ENCODE data around the gene GPR31.
"Not testable (repeated sequence)": the region's sequence is repeated elsewhere in the genome, so short reads cannot be mapped to it uniquely, and the experiment has no call there.

Gene GPR31, protein sequence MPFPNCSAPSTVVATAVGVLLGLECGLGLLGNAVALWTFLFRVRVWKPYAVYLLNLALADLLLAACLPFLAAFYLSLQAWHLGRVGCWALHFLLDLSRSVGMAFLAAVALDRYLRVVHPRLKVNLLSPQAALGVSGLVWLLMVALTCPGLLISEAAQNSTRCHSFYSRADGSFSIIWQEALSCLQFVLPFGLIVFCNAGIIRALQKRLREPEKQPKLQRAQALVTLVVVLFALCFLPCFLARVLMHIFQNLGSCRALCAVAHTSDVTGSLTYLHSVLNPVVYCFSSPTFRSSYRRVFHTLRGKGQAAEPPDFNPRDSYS

DNA sequence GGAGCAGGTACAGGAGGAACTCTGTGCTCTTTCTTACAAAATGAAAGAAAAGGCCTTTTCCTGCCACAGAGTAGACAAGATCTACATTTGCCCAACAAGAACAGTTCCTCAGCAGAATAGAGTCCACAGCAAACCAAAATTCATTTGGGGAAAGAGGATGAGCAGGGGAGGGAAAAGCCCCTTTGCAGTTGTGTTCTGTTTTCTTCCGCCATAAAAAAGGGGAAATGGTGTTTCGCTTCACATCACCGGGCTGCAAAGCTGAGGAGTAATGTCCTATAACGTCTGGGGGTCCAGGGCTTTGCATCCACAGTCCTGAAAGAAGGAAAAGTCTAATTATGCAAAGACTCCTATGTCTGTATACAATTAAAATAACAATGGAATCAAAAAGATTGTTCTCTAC, at the start of gene GPR31:
TSS of gene GPR31 (minus strand) at position 118 of the 400 bp plus-strand sequence. CDS start 149 bp downstream, outside the sequence.
- DNase-seq (ENCODE audit: extremely low read depth in 1 of 2, low read depth in 1 of 2) = no peak

DNA sequence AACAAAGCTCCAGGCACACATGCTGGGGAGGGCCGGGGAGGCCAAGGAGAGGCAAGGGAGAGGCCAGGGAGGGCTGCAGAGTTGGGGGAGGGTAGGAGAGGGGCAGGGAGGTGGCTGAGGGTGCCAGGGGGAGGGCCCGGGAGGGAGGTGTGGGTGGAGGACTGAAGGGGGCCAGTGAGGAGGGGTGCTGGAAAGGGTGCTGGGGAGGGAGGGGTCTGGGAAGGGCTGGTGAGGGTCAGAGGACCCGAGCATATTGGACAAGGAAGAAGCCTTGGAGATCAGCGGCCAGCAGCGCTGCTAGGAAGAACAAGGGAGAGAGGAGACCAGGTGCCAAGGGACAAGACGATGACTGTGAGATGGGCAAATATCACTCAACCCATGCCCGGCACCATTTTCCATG, 49.7 kb upstream of the GPR31 start:
- DNase-seq (ENCODE audit: extremely low read depth in 1 of 2, low read depth in 1 of 2) = no peak

DNA sequence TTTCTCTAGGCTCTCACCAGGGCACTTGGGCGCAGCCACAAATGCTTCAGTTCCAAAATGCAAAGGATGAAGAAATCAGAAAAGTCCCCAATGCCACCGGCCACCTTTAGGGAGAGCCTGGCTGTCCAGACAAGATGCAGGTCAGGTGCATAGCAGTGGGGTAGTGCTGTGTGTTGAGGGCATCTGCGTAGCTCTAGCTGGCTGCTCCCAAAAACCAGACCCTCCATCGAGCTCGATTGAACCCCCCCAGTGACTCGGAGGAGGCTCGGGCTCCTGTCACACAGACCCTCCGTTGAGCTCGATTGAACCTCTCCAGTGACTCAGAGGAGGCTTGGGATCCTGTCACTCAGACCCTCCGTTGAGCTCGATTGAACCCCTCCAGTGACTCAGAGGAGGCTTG, 47.5 kb upstream of the GPR31 start:
- DNase-seq (ENCODE audit: extremely low read depth in 1 of 2, low read depth in 1 of 2) = not testable (repeated sequence)

DNA sequence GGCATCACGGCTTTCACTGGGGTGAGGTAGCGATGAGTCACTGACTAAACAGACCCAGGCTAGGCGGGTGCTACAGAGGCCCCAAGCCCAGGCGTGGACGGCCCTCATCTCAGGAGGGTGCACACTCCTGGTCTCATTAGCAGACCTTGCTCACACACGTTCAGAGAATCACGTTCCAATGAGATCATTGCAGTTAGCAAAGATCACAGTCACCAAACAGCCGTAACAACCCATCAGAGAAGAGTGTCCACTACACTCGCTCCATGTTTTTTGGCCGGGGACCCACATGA, 46.2 kb upstream of the GPR31 start:
- DNase-seq (ENCODE audit: extremely low read depth in 1 of 2, low read depth in 1 of 2) = not testable (repeated sequence)

DNA sequence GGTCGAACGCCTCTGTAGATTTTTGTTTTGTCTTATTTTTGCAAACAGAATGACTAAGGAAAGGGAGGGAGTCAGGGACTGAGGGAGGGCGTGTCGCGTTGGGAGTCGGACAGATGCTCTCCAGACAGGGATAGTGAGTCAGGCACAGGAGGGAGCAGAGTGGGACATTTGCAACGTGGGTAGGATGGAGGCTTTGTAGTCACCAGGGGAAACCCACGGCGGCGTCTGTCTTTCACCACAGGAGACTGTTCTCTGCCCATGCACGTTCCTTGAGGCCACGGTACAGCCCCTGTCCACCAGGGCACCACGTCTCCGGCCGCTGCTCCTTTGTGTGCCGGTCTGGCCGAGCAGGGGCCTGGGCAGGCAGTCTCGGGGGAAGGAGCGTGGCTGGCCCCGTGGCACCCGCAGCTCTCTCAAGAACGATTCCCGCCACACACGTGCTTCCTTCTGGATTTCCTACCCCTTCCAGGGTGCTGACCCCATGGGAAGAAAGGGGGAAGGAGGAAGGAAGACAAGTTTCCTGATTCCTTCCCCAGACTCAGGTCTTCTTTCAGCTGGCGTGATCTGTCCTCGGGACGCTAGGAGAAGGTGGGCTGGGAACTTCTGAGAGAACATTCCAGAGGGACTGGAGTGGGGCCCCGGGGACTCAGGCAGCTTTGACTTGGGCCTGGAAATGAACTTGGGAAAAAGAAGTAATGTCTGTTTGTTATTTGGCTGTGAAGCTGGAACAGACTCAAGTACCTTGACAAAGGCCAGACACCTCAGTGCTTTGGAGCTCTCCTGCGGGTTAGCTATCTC, 45.7 kb upstream of the GPR31 start:
- DNase-seq (ENCODE audit: extremely low read depth in 1 of 2, low read depth in 1 of 2) = not testable (repeated sequence)

DNA sequence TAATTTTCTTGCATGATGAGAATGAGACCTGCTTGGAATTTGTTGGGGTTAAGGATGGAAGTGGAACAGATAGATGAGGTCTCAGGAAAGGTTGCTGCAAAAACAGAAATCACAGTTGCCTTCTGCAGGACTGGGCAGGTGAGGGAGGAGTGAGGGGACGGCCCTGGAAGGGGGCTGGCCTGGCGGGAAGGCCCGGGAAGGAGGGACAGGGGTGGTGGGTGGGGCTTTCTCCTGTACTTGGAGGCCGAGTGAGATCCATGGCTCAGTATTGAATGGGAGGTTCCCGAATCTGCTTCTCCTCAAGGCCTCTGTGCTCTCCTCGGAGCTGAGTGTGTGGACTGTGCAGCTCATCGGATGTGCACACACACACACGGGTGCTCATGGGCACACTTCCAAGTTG, 44.8 kb upstream of the GPR31 start:
- DNase-seq (ENCODE audit: extremely low read depth in 1 of 2, low read depth in 1 of 2) = not testable (repeated sequence)

DNA sequence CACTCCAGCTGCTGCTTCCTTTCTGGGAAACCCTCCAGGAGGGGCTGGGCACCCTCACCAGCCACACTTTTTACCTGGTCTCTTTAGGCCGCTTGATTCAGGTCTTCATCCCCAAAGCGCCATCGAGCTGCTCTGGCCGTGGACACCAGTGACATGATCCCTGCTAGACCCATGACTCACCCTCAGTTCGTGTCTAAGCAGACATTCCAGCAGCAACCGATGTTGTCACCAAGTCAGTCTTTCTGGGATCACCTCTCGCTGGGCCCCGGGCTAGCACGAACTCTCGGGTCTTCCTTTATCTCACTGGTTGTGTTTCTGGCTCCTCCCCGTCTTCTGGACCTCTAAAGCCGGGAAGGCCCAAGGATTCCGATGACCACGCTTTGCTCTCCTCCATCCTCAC, 43.0 kb upstream of the GPR31 start:
- no peak for DNase-seq (ENCODE audit: extremely low read depth in 1 of 2, low read depth in 1 of 2)

DNA sequence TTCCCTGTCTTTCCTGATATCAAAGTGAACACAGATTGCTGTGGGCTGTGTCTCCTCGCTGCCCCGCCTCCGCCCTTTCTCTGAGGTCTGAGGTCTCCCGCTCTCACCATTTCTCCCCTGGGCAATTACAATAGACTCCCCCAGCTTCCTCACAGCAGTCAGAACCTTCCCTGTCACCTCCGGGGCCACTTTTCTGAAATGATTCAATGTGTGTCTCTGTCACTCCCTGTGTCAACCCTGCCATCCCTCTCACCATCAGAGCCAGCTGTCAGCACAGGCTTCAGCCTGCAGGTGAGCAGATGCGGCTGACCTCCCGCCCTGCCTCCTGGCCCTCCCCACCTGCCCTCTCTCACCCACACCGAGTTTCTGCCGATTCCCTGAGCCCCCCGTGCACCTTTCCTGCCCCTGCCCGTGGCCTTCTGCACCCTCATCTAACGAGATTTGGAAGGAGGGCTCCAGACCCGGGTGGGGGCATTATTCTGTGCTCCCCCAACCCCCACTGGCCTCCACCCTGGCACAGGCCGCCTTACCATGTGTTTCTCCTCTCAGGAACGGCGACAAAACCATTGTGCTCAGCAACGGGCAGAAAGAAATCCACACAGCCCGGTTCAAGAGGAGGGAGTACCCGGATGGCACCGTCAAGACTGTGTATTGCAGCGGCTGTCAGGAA, 38.3 kb upstream of the GPR31 start:
- DNase-seq (ENCODE audit: extremely low read depth in 1 of 2, low read depth in 1 of 2) = not testable (repeated sequence)

DNA sequence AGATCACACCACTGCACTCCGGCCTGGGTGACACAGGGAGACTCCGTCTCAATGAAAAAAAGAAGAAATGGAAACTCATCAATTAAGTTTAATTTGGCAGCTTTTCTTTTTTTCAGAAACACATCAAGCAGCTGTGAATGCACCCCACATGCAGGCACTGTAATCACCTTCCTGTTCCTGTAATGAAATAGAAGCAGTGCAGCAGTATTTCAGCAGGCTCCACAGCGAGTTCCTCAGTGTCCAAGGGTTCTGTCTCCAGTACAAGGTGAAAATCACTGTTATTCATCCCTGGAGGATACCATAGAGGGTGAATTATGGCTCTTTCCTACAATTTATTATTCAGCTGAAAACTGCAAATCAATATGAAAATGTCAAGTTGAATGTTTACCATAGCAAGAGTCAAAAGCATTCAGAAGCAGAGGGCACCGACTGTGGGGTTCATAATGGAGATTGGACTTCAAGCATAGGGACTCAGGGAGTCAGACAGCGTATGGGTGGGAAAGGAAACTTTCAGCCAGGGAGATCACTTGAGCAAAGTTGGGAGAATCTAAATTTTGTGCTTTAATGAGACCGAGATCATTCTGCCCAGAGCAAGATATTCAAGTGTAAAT, 35.8 kb upstream of the GPR31 start:
- not testable (repeated sequence) for DNase-seq (ENCODE audit: extremely low read depth in 1 of 2, low read depth in 1 of 2)

DNA sequence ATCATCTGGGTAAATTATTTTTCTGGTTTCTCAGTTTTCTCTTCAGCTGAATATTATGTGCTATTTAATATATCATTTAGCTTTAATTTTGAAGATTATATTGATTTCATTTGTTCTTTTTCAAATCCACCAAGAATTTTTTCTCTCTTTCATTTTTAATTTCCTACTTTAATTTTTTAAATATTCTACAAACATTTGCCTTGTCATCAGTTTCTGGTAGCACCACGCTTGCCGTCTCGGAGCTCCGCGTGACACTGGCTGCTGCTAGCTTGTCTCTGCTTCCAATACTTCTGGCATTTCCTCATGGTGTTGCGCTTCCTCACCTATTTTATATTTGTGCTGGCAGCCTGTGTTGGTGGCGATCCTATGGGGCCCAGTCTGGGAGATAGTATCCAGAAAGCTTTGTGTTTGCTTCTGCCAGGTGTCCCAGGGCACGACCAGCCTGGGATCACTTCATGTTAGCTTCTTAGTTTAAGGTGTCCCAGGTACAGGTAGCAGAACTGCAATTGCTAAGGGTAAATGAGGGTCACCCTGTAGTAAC, 33.3 kb upstream of the GPR31 start:
- not testable (repeated sequence) for DNase-seq (ENCODE audit: extremely low read depth in 1 of 2, low read depth in 1 of 2)

DNA sequence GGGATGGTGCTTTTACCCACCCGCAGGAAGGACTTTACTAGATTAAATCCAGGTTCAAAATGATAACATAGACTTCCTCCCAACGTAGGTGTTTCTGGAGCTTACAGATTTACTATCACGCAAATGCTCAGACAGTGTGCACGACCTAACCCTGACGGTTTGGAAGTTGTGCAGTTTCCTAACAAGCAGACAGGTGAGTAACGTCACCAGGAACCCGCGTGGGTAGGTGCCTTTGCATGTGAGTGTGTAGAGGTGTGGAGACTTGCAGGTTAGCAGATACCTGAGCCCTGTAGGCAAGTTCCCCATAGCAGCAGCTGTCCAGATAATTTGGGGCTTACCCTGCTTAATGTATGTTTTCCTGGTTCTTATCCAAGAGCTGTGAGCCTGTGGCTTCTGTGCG, 29.5 kb upstream of the GPR31 start:
- DNase-seq (ENCODE audit: extremely low read depth in 1 of 2, low read depth in 1 of 2) = not testable (repeated sequence)

DNA sequence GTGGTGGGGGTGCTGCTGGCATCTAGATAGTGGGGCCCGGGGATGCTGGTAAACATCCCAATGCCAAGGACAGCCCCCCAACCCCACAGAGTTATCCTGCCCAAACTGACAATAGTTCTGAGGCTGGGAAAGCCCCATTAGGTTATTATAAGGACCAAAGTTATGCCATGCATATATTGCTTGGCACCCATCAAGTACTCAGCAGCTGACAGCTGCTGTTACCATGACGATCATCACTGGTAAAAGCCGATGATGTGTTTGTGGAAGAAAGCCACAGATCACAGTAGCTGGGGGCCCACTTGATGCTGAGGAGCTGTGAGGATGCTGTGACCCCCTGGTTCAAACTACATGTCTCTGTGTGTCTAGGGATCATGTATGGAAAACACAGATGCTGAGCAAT, 27.3 kb upstream of the GPR31 start:
- not testable (repeated sequence) for DNase-seq (ENCODE audit: extremely low read depth in 1 of 2, low read depth in 1 of 2)

DNA sequence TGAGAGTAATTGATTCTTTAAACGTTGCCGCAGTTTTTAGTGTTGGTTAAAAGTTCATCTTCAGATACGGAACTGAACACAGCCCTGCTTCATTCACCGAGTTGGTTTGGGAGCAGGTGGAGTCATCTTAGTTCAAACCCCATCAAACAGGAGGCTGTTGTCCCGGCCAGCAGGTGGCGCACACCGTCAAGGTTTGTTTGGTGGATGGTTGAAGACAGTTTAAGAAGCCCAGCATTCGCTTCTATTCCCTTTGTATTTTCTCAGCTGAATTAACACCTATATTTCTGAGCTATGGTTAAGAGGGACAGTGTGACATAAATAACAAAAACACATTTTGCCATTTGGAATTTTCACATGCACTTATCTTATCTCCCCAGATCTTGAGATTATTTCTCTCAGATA, 25.1 kb upstream of the GPR31 start:
- DNase-seq (ENCODE audit: extremely low read depth in 1 of 2, low read depth in 1 of 2) = not testable (repeated sequence)

DNA sequence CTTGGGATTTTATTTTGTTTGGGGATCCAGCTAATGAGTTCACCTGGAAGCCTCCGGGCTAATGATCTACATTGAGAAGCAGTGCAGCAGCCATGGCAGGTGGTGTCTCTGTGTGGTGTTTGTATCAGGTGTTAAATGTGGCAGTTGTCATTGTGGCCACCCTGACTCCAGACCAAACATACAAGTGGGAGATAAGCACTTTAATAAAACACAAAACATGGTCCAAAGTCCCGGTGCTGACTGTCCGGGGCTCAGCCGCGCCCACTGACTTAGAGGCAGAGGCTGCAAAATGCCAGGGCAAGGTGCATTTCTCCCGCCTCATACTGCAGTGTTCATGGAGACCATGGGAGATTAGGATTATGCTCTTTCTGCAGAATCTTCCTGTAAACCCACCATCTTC, 23.6 kb upstream of the GPR31 start:
- not testable (repeated sequence) for DNase-seq (ENCODE audit: extremely low read depth in 1 of 2, low read depth in 1 of 2)

DNA sequence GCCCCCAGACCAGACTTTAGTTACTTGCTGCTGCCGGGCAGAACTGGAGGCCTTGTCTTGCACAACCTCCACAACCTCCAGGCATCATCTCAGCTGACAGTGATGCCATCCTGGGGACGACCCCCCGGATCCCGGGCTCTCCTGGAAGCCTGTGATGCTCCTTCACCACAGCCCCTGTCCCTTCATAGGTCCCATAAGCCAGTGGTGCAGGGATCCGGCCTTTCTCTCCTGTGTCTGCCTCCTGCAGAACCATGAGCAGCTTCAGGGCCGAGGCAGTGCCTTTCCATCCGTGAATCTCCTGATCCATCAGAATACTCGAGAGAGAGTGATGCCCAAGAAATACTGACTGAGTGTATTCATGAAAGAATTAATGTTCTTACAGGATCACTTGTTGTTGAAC, 22.3 kb upstream of the GPR31 start:
- not testable (repeated sequence) for DNase-seq (ENCODE audit: extremely low read depth in 1 of 2, low read depth in 1 of 2)

DNA sequence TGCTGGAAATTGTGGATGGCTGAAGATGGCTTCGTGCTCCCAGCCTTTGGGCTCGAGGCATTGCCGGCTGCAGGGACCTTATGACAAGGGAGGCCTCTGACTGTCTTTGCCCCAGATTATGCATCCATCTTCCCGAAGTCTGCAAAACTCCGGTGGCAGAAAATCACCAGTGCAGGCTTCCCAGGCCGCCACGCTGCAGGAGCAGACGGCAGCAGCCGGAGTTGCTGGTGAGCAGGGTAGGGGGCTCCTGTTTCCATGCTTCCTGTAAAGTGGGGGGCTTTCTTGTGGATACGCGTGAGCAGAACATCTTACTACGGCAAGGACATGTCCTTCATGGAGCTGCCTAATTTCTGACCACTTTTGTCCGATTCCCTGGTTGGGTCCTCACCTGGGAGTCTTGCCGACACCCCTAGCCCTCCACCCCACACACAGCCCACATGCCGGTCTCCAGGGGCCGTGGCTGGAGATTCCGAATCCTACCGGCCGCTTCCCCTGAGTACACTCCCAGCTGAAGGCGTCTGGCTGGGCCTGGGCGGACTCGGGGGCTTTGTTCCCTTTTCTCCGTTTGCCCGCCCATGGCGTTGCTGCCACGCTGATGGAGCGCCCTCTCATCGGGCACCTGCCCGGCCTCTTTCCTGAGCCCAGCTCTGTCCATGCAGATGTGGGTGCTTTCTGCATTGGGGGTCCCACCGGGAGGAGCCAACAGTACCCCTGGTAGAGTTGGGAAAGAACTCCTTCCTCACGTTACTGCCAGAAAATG, 21.3 kb upstream of the GPR31 start:
- not testable (repeated sequence) for DNase-seq (ENCODE audit: extremely low read depth in 1 of 2, low read depth in 1 of 2)

DNA sequence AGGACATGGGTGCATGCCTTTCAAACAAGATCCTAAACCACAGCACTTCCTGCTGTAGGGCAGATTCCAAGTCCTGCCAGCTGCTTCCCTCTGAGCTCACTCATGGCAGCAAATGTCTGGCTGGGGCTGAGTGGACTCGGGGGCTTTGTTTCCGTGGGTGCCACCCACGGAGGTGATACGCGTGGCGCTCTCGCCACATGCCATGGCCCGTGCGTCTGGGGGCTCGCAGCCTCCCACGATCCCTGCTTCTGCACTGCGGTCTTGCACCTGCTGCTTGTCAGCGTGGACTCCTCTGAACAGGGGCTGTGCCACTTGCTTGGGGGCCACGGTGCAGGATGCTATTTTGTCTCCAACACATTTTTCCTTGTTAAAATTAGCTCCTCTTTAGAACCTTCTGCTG, 19.5 kb upstream of the GPR31 start:
- DNase-seq (ENCODE audit: extremely low read depth in 1 of 2, low read depth in 1 of 2) = not testable (repeated sequence)

DNA sequence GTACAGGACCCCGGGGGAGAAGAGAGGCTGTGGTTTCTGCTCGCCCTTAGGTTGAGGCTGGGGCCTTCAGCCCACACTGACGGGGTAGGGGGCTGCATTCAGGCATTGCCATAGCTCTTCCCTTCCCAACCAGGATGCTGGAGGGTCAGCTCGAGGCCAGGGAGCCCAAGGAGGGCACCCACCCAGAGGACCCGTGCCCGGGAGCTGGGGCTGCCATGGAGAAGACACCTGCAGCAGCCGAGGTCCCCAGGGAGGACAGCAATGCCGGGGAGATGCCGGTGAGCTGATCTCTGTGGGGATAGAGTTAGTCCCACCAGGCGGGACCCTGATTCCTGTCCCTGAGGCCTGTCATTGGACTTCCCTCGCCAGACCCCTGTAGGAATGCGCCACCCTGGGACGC, 14.2 kb upstream of the GPR31 start:
- not testable (repeated sequence) for DNase-seq (ENCODE audit: extremely low read depth in 1 of 2, low read depth in 1 of 2)

DNA sequence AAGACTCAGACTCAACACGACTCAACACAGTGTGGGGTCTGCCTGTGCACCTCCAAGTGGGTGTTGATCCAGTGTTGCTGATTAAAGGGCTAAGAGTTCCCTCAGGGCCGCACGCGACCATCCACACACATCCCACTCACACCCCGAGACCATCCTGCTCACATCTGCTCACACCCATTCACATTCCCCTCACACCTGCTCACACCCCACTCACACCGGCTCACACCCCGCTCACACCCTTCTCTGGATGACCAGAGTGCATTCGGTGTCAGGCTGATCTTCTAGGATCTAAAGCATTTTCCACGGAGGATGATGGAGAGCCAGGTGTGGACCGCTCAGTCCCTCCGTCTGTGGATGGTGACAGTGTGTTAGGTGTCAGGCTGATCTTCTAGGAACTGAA, 13.5 kb upstream of the GPR31 start:
- DNase-seq (ENCODE audit: extremely low read depth in 1 of 2, low read depth in 1 of 2) = not testable (repeated sequence)

DNA sequence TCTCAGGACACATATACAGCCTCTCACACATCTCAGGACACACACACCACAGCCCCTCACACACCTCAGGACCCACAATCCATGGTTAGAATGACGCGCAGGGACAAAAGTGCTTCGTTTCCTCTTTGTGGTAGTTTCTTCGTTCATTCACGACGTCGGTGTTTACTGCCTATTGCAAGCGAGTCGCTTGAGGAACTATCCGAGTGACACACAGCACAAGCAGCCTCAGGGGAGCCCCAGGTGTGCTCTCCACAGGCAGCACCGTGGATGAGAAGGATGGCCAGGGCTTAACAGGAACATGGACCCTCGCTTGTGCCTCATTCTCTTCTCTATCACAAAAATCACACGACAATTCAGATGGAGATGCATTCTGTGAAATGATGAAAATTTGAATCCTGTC, 12.1 kb upstream of the GPR31 start:
- not testable (repeated sequence) for DNase-seq (ENCODE audit: extremely low read depth in 1 of 2, low read depth in 1 of 2)

All from activated CD8-positive, alpha-beta memory T cell treated with anti-CD3 and anti-CD28 coated beads for 1 hour (primary cell).